Fibroblast of lung (primary cell): Measurements from ENCODE around the gene PI16. TPM values are rescaled to one million over a fixed set of nuclear protein-coding genes. Genes with fewer than 3 reads are reported as not detected.

ENCODE experiments used
- DNase-seq, 2 donors: peaks; one replicate each; pipeline versions ENCODE4 v3.0.0 to v3.0.0-alpha.2; 2010; ENCODE audit warnings: low read depth in 2 of 2
- H2AFZ ChIP-seq: 2 replicates; pipeline ENCODE4 v1.5.1; 2012; ENCODE audit warnings: low read length, control low read depth, inconsistent platforms
- H3K27ac ChIP-seq: 2 replicates; pipeline ENCODE4 v1.5.1; 2011; ENCODE audit warnings: low read length, control low read depth; ENCODE audit not compliant: insufficient read depth
- H3K27me3 ChIP-seq: 2 replicates; pipeline ENCODE4 v1.5.1; 2011; ENCODE audit warnings: mild to moderate bottlenecking, low read length; ENCODE audit not compliant: control insufficient read depth, insufficient read depth
- H3K36me3 ChIP-seq: 2 replicates; pipeline ENCODE4 v1.5.1; 2011; ENCODE audit warnings: low read length; ENCODE audit not compliant: control insufficient read depth, insufficient read depth
- H3K4me1 ChIP-seq: 2 replicates; pipeline ENCODE4 v1.5.1; 2011; ENCODE audit warnings: low read length; ENCODE audit not compliant: control insufficient read depth, insufficient read depth; ENCODE audit errors: extremely low read depth
- H3K4me2 ChIP-seq: 2 replicates; pipeline ENCODE4 v1.5.1; 2011; ENCODE audit warnings: low read length, control low read depth; ENCODE audit not compliant: insufficient read depth; ENCODE audit errors: extremely low read depth
- H3K4me3 ChIP-seq, 4 experiments: fragments of 200-600 bp in 1 of 4; sonication (generic) in 1 of 4; replicated peaks in 1 of 4; 2 replicates each; pipeline ENCODE4 v1.5.1; 2011 to 2016; ENCODE audit warnings: low read length in 4 of 4, low read depth in 3 of 4, mild to moderate bottlenecking in 3 of 4, control low read depth in 2 of 4, inconsistent platforms in 1 of 4, mixed read lengths in 1 of 4; ENCODE audit not compliant: insufficient read depth in 1 of 4; ENCODE audit errors: control extremely low read depth in 1 of 4
- H3K79me2 ChIP-seq: 2 replicates; pipeline ENCODE4 v1.5.1; 2012; ENCODE audit warnings: mild to moderate bottlenecking, low read length, inconsistent platforms; ENCODE audit not compliant: control insufficient read depth, insufficient read depth
- H3K9ac ChIP-seq: 2 replicates; pipeline ENCODE4 v1.5.1; 2011; ENCODE audit warnings: mild to moderate bottlenecking, low read length, control low read depth; ENCODE audit not compliant: insufficient read depth
- H3K9me3 ChIP-seq: 2 replicates; pipeline ENCODE4 v1.5.1; 2012; ENCODE audit warnings: low read depth, low read length; ENCODE audit not compliant: control insufficient read depth, insufficient read depth
- H4K20me1 ChIP-seq: 2 replicates; pipeline ENCODE4 v1.5.1; 2011; ENCODE audit warnings: low read length; ENCODE audit not compliant: control insufficient read depth, insufficient read depth; ENCODE audit errors: extremely low read depth
- EZH2 ChIP-seq: IDR thresholded peaks from 2 replicates; pipeline ENCODE4 v1.5.1; 2012; ENCODE audit warnings: low read length, control low read depth, mild to moderate bottlenecking; ENCODE audit errors: missing control alignments
- polyA plus RNA-seq, 2 donors: library from polyadenylated mRNA; depleted of rRNA in 1 of 2; stranded (reverse) in 1 of 2; unstranded in 1 of 2; fragments of >200 nt; gene quantifications; 2 replicates each; pipeline ENCODE4 v1.2.1, GENCODE V29; 2011 to 2012; ENCODE audit warnings: missing spikeins in 1 of 2
- total RNA-seq: library from RNA; depleted of rRNA; stranded (reverse); fragments of >200 nt; gene quantifications from 2 replicates; pipeline ENCODE4 v1.2.1, GENCODE V29; 2014
- TF ChIP-seq, protein P1 (sequence below), 2 donors: IDR thresholded peaks in 1 of 2; conservative IDR thresholded peaks in 1 of 2; 1 replicate in 1 of 2; 2 replicates in 1 of 2; pipeline ENCODE4 v1.5.1; 2011 to 2012; ENCODE audit warnings: low read length in 2 of 2, control low read depth in 1 of 2, inconsistent platforms in 1 of 2, low read depth in 1 of 2, mild to moderate bottlenecking in 1 of 2

The PI16 gene
- total and polyA plus RNA-seq, 2 donors (not counting 1 experiment from before 2014, with no cell fraction given): 0.09 TPM; not detected in 1

DNA sequence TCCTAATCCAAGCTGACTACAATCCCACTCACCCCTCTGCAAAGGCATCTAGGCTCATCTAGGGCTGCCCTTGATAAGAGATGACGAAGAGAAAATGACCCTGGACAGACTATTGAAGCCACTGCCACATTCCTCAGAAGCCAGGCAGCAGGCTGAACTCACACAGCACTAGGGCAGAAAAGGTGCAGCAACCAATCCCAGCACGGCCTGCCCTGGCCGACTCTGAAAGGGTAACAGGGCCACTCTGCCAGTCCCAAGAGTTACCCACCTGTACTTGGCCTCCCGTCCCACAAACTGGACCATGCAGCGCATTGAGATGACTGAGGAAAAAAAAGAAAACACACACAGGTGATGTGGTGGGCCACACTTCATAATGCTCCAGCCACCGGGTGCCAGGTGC, 22.4 kb downstream of the PI16 start:
- Histone ChIP-seq H3K27me3 (no peaks in the 10 kb centered on the region), H3K4me1 (no peaks in the 10 kb centered on the region), H3K9ac (no peak overlapping the region), H4K20me1 (no peaks in the 10 kb centered on the region), H3K27ac (no peak overlapping the region), H2AFZ (no peak overlapping the region), H3K4me2 (no peak overlapping the region), H3K79me2 (peaks cover 41% of the 10 kb centered on the region), H3K4me3 (no peak overlapping the region), H3K36me3 (peaks cover 39% of the 10 kb centered on the region), H3K9me3 (no peaks in the 10 kb centered on the region)
- TF ChIP-seq EZH2: no peak
- TF ChIP-seq, protein P1, sequence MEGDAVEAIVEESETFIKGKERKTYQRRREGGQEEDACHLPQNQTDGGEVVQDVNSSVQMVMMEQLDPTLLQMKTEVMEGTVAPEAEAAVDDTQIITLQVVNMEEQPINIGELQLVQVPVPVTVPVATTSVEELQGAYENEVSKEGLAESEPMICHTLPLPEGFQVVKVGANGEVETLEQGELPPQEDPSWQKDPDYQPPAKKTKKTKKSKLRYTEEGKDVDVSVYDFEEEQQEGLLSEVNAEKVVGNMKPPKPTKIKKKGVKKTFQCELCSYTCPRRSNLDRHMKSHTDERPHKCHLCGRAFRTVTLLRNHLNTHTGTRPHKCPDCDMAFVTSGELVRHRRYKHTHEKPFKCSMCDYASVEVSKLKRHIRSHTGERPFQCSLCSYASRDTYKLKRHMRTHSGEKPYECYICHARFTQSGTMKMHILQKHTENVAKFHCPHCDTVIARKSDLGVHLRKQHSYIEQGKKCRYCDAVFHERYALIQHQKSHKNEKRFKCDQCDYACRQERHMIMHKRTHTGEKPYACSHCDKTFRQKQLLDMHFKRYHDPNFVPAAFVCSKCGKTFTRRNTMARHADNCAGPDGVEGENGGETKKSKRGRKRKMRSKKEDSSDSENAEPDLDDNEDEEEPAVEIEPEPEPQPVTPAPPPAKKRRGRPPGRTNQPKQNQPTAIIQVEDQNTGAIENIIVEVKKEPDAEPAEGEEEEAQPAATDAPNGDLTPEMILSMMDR (conservative IDR thresholded peaks at IDR 0.05 in 1 of 2, IDR thresholded peaks at IDR 0.05 in 1 of 2; ENCODE audit: low read depth in 1 of 2, low read length in 2 of 2): no peak
- DNase-seq: no peak

DNA sequence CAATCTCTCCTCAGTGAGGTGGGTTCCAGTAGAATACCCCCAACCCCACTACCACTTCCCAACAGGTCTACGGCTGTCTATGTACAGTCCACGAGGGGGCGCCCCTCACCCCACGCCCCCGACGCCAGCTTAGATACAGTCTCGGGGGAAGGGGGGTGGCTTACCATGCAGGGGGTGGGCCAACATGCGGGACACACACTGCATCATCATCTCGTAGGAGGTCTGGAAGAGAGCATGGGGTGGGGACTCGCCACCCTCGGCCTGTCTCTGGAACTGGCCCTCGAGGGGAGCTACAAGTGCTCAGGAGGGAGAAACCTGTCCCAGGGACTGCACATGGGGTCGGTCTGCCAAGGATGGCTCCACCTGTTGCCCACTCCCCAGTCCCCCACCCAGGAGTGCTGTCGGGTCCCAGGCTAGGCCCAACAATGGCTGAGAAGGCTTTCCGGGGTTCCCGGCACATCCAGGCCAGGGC, 23.0 kb downstream of the PI16 start:
- Histone ChIP-seq H3K27me3 (no peaks in the 10 kb centered on the region), H2AFZ (no peak overlapping the region), H3K4me2 (no peak overlapping the region), H4K20me1 (no peaks in the 10 kb centered on the region), H3K79me2 (peaks cover 47% of the 10 kb centered on the region), H3K36me3 (peaks cover 33% of the 10 kb centered on the region), H3K27ac (no peak overlapping the region), H3K9me3 (no peaks in the 10 kb centered on the region), H3K4me3 (no peak overlapping the region), H3K9ac (no peak overlapping the region), H3K4me1 (no peaks in the 10 kb centered on the region)
- no peak for TF ChIP-seq EZH2
- TF ChIP-seq, protein P1 (conservative IDR thresholded peaks at IDR 0.05 in 1 of 2, IDR thresholded peaks at IDR 0.05 in 1 of 2; ENCODE audit: low read depth in 1 of 2, low read length in 2 of 2): peak; percentile 25 to 38
- DNase-seq: no peak

DNA sequence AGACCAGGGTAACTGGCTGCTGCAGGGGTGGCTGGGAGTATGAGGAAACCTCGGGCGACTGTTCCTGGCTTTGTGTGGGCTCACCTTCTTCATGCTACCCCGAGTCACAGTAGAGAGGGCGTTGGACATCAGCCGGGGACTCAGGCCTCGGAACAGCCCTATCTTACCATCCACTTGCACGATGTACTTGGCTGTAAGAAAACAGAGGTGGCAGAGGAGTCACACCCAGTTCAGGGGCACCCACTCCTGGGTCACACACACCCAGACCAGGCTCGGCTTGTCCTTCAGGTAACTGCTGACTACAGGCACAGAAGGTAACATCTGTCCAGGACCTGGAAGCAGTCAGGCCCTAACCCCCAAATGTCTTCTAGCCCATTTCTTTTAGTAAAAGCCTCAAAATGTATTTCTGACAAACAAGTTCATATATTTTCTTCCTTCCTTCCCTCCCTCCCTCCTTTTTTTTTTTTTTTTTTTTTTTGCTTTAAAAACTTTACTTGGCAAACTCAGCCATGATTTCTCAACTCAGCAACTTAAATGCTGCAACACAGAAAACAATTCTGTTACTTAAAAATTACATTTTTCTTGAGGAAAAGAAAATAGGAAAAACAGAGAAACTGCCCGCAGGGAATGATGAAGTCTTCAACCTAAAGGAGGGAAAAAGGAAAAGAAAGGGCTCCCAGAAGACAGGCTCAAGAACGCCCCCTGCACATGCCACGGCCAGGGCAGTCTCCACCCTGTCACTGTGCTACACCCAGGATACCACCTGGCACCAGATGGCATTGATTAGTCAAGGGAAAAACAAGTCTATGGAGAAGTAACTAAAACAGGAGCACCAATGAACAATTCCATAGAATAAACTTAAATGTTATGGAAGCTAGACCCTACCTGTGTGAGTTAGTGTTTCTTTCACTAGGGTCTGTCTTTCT, 24.1 kb downstream of the PI16 start:
- H3K4me2 ChIP-seq: no peak overlapping the region
- no peak overlapping the region for H2AFZ ChIP-seq
- no peaks in the 10 kb centered on the region for H4K20me1 ChIP-seq
- H3K79me2 ChIP-seq: peaks cover 59% of the 10 kb centered on the region
- peaks cover 4% of the 10 kb centered on the region for H3K4me1 ChIP-seq
- no peak overlapping the region for H3K9ac ChIP-seq
- no peak overlapping the region for H3K27ac ChIP-seq
- peaks cover 31% of the 10 kb centered on the region for H3K36me3 ChIP-seq
- H3K4me3 ChIP-seq: no peak overlapping the region
- H3K9me3 ChIP-seq: no peaks in the 10 kb centered on the region
- no peaks in the 10 kb centered on the region for H3K27me3 ChIP-seq
- no peak for DNase-seq
- TF ChIP-seq, protein P1 (conservative IDR thresholded peaks at IDR 0.05 in 1 of 2, IDR thresholded peaks at IDR 0.05 in 1 of 2; ENCODE audit: low read depth in 1 of 2, low read length in 2 of 2): no peak
